Prostate gland (tissue), 2 donors: Measurements from ENCODE around the gene TRIM60. TPM values are rescaled to one million over a fixed set of nuclear protein-coding genes. Genes with fewer than 3 reads are reported as not detected.

Source experiments
- DNase-seq: peaks from one replicate; pipeline ENCODE4 v3.0.0-alpha.2; 2019; ENCODE audit warnings: low spot score
- H3K27ac ChIP-seq, 2 donors: fragments of 200-600 bp; sonication (generic); 2 replicates each; pipeline ENCODE4 v1.5.1; 2017 to 2019
- H3K27me3 ChIP-seq: fragments of 200-600 bp; sonication (generic); replicated peaks from 2 replicates; pipeline ENCODE4 v1.5.1; 2019; ENCODE audit not compliant: insufficient read depth
- H3K36me3 ChIP-seq, 2 donors: fragments of 200-600 bp; sonication (generic); 1 replicate in 1 of 2; 2 replicates in 1 of 2; pipeline versions ENCODE4 v1.5.1 to v1.8.1; 2017 to 2019
- H3K4me1 ChIP-seq: fragments of 200-600 bp; sonication (generic); replicated peaks from 2 replicates; pipeline ENCODE4 v1.5.1; 2019
- H3K4me3 ChIP-seq, 2 donors: fragments of 200-600 bp; sonication (generic); 2 replicates each; pipeline ENCODE4 v1.5.1; 2017 to 2019
- H3K9me3 ChIP-seq: fragments of 200-600 bp; sonication (generic); 2 replicates; pipeline ENCODE4 v1.5.1; 2017
- POLR2A ChIP-seq: fragments of 450-650 bp; IDR thresholded peaks from one replicate; pipeline ENCODE4 v1.6.1; 2016; ENCODE audit warnings: antibody characterized with exemption, mild to moderate bottlenecking
- POLR2AphosphoS5 ChIP-seq: sonication (generic); formaldehyde crosslinking; IDR thresholded peaks from one replicate; pipeline ENCODE4 v1.6.1; 2017; ENCODE audit warnings: antibody characterized with exemption
- WGBS: methylation state at CpG from one replicate; pipeline ENCODE4 v1.1.5; 2018; 5-methylcytosine and 5-hydroxymethylcytosine counted together
- intact Hi-C: fragments of 100-400 bp; cut with DNase I; formaldehyde crosslinking; loops from one replicate; pipeline ENCODE4 v1.14.2; 2022
- total RNA-seq, 2 donors: library from RNA; depleted of rRNA; stranded (reverse); fragments of >200 nt; gene quantifications; one replicate each; pipeline ENCODE4 v1.1.0, GENCODE V29; 2016
- TF ChIP-seq, protein P1 (sequence below), 4 experiments: fragments of 200-600 bp in 2 of 4; fragments of 450-650 bp in 2 of 4; sonication (generic) in 2 of 4; IDR thresholded peaks; 1 replicate in 3 of 4; 2 replicates in 1 of 4; pipeline ENCODE4 v1.5.1; 2016 to 2019; ENCODE audit warnings: antibody characterized with exemption in 4 of 4, mild to moderate bottlenecking in 2 of 4, moderate library complexity in 2 of 4

Gene TRIM60
- total RNA-seq, 2 donors from 2014 or later = not detected

DNA sequence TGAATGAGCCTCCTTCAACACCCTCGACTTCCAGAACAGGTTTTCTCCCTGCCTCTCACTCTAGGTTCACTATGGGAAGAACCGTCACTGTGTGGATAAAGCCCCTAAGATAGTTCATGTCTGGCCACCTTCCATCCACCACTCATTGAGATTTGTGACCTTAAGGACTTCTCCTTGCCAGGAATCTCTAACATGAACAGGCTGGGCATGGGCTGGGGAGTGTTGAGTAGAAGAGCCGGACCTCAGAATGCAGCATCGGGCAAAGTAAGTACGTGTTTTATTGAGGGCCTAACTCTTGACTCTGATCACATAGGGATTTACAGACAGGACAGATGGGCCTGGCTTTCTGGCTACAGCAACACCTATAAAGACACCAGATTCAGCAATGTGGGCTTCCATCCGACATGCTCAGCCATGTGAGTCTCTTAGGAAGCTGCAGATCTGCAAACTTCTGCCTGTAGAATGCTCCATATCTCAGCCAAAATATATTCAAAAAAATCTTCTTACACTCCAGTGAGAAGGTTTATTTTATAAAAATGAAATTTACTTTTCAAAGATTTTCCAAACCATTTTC, 26.4 kb upstream of the TRIM60 start:
- H3K27ac ChIP-seq = no peak overlapping the region
- H3K4me3 ChIP-seq = no peak overlapping the region
- H3K9me3 ChIP-seq = no peaks in the 10 kb centered on the region
- 83% methylated on average over 6 of the region's 6 CpGs for WGBS
- no peak for TF ChIP-seq POLR2AphosphoS5
- TF ChIP-seq POLR2A = no peak
- TF ChIP-seq, protein P1, sequence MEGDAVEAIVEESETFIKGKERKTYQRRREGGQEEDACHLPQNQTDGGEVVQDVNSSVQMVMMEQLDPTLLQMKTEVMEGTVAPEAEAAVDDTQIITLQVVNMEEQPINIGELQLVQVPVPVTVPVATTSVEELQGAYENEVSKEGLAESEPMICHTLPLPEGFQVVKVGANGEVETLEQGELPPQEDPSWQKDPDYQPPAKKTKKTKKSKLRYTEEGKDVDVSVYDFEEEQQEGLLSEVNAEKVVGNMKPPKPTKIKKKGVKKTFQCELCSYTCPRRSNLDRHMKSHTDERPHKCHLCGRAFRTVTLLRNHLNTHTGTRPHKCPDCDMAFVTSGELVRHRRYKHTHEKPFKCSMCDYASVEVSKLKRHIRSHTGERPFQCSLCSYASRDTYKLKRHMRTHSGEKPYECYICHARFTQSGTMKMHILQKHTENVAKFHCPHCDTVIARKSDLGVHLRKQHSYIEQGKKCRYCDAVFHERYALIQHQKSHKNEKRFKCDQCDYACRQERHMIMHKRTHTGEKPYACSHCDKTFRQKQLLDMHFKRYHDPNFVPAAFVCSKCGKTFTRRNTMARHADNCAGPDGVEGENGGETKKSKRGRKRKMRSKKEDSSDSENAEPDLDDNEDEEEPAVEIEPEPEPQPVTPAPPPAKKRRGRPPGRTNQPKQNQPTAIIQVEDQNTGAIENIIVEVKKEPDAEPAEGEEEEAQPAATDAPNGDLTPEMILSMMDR (IDR thresholded peaks at IDR 0.05) = no peak
- intact Hi-C loops = no loop called here
- no peaks in the 10 kb centered on the region for H3K36me3 ChIP-seq
- no peaks in the 10 kb centered on the region for H3K27me3 ChIP-seq
- no peaks in the 10 kb centered on the region for H3K4me1 ChIP-seq
- no peak for DNase-seq

DNA sequence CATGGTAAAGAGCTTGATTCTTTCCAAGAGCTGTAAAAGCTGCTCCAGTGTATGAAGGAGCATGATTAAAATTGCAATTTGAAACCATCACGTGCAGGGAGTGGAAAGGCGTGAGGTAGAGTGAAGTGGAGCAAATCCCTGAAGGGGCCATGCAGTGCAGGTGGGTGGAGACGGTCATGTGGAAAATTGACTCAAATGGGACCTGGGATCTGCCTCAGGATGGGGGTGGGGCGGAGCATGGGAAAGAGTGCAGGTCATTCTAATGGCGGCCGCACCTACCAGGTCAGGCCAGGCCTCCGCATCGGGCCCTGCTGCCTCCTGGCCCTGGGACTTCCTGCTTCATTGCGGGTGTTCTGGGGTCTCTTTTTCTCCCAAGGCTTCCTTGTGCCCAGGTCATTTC, 25.3 kb upstream of the TRIM60 start:
- H3K9me3 ChIP-seq = no peaks in the 10 kb centered on the region
- H3K27ac ChIP-seq = no peak overlapping the region
- H3K4me1 ChIP-seq = no peaks in the 10 kb centered on the region
- no peak for DNase-seq
- WGBS = 91% methylated on average over 9 of the region's 9 CpGs
- TF ChIP-seq, protein P1 (IDR thresholded peaks at IDR 0.05) = no peak
- TF ChIP-seq POLR2AphosphoS5 (no peak), POLR2A (no peak)
- H3K4me3 ChIP-seq = no peak overlapping the region
- H3K36me3 ChIP-seq = no peaks in the 10 kb centered on the region
- no peaks in the 10 kb centered on the region for H3K27me3 ChIP-seq
- intact Hi-C loops = no loop called here

DNA sequence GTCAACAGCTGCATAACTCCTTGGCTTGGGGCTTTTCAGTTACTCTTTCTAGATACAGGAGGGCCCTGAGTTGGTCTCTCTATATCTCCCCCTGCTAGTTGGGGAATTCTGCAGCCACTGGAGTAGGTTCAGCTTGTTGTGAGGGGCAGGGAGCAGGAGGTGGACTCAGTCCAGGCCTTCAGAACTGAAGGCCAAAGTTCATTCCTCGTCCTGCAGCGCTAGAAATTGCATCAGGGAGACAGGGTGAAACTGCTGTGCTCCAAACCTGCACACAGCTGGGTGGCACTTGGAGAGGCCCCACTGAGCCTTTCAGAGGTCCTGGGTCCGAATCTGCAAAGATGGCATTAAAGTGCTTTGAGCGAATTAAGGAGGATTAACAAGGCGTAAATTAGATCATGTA, 24.9 kb upstream of the TRIM60 start:
- H3K36me3 ChIP-seq = no peaks in the 10 kb centered on the region
- WGBS = 86% methylated on average over 5 of the region's 5 CpGs
- no peak overlapping the region for H3K27ac ChIP-seq
- no peaks in the 10 kb centered on the region for H3K9me3 ChIP-seq
- H3K4me1 ChIP-seq = no peaks in the 10 kb centered on the region
- DNase-seq = no peak
- TF ChIP-seq, protein P1 (IDR thresholded peaks at IDR 0.05) = no peak
- TF ChIP-seq POLR2A (no peak), POLR2AphosphoS5 (no peak)
- intact Hi-C loops = no loop called here
- H3K4me3 ChIP-seq = no peak overlapping the region
- no peaks in the 10 kb centered on the region for H3K27me3 ChIP-seq

- no peak for DNase-seq
- no peak overlapping the region for H3K4me3 ChIP-seq
- 79% methylated on average over 5 of the region's 5 CpGs for WGBS
- no peaks in the 10 kb centered on the region for H3K9me3 ChIP-seq
- H3K27ac ChIP-seq = no peak overlapping the region
- TF ChIP-seq, protein P1 (IDR thresholded peaks at IDR 0.05) = no peak
- TF ChIP-seq POLR2A (no peak), POLR2AphosphoS5 (no peak)
- H3K27me3 ChIP-seq = no peaks in the 10 kb centered on the region
- H3K36me3 ChIP-seq = no peaks in the 10 kb centered on the region
- no peaks in the 10 kb centered on the region for H3K4me1 ChIP-seq
- intact Hi-C loops = no loop called here
Measured at GRCh38 chr4:165009493-165010227, 22.1 kb upstream of the TRIM60 start.

DNA sequence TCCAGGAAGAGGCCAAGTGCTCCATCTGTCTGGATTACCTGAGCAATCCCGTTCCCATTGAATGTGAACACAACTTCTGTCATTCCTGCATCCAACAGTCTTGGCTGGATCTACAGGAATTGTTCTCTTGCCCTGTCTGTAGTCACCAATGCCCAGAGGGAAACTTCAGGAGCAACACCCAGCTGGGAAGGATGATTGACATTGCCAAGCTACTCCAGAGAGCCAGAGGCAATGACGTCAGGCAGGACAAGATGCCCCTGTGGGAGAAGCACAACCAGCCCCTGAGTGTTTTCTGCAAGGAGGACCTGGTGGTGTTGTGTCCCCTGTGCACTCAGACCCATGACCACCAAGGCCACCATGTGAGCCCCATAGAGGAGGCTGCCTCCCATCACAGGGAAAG, 21.3 kb upstream of the TRIM60 start:
- 65% methylated on average over 2 of the region's 2 CpGs for WGBS

More for the DNA sequence above, 21.3 kb upstream of the TRIM60 start:
- Histone ChIP-seq H3K9me3 (no peaks in the 10 kb centered on the region), H3K4me1 (no peaks in the 10 kb centered on the region), H3K27ac (no peak overlapping the region), H3K36me3 (no peaks in the 10 kb centered on the region), H3K27me3 (no peaks in the 10 kb centered on the region), H3K4me3 (no peak overlapping the region)
- intact Hi-C loops = no loop called here
- no peak for TF ChIP-seq POLR2AphosphoS5
- TF ChIP-seq POLR2A = no peak
- TF ChIP-seq, protein P1 (IDR thresholded peaks at IDR 0.05) = no peak
- no peak for DNase-seq
